CD4-positive, alpha-beta T cell treated with Interleukin-12 subunit alpha and Interleukin-12 subunit beta, for 1 hour (primary cell): ENCODE results near the gene IFIT5.
"Not testable (repeated sequence)": the region's sequence is repeated elsewhere in the genome, so short reads cannot be mapped to it uniquely, and the experiment has no call there.

ENCODE experiments used
- DNase-seq: peaks from one replicate; pipeline ENCODE4 v3.0.0-alpha.2; 2020

Gene IFIT5

DNA sequence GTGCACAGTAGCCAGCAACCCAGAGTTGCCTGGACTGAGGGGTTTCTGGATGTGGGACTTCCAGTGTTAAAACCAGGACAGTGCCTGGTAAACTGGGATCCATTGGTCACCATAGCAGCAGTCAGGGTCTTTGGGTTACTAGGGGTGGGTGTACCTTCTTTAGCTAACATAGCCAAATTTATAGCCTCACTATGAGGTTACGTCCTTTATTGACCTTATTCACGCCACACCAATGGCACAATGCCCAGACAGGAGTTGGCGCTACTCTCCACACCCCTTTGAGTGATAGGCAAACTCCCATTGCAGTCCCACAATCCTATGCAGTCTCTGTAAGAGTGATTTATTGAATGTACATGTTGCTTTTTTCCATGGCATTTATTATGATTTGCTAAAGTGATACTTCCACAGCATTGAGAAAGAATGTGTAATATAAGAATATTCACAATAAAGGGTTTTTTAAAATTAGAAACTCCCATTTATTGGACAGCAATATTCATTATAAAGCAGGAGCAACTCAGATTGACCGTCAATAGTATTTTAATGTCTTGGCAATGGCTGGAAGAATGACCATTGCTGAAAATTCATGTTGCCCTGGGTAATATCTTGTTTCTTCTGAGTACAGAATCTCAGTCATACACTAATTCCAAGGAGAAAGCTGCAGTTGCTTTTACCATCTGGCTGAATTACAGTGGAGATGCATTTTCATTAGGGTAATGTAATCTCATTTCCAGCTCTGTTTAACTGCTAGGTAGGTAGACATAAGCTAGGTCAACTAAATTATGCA is 26.1 kb downstream of the IFIT5 start:
- no peak for DNase-seq

DNA sequence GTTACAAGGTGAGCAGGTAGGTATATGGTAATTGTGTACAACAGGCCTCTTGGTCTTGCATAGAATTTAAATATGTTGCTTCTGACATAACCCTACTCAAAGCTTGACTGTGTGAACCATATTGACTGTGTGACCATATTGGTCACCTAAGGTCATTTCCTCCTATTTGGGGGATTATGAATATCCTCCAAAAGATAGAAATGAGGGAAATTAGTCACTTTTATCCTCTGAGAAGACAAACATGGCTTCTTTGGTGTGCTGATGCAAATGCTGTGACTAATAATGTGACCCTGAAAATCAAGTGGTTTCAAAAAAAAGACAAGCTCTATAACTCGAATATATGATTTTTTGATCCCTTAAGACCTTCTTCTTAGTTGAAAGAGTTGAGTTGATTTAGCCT is 27.9 kb downstream of the IFIT5 start:
- no peak for DNase-seq

DNA sequence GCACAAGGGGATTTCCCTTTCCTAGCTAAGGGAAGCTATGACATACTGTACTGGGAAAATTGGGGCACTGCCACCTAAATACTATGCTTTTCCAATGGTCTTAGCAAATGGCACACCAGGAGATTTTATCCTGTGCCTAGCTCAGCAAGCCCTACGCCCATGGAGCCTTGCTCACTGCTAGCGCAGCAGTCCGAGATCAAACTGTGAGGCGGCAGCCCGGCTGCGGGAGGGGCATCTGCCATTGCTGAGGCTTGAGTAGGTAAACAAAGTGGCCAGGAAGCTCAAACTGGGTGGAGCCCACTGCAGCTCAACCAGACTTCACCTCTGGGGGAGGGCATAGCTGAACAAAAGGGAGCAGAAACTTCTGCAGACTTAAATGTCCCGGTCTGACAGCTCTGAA is 30.5 kb downstream of the IFIT5 start:
- not testable (repeated sequence) for DNase-seq

DNA sequence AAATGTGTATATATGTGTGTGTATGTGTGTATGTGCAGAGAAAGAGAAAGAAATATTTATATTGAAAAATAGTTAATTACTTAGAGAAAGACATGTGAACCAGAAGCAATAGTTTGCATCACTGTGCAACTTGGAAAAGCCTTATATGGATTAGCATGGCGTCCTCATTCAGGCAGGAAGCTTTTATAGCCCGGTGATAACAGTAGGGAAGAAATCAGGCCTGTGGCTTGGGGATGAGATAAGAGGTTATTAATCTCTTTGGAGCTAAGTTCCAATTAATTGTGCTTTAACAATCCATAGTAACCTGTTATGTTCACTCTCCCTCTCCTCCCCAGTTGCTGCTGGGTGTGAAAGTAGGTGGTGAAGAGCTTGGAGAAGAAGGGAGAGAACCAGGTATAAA is 36.5 kb downstream of the IFIT5 start:
- no peak for DNase-seq

DNA sequence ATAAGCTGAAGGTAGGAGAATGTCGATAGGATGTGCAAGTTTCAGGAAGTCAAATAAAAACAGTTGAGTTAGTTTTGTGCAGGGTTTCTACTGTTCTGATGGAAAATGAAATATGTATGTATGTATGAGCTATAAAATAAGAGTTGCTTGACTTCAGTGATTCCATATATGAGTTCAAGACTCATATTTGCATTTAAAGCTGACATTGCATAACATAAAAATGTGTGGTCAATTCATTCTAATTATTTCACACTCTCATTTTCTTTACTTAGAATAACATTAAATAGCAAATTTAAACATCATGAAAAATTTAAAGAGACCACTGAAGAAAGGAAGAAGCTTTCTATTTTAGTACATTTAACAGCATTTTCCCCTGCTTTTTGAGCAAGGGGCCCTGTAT is 37.8 kb downstream of the IFIT5 start:
- DNase-seq: no peak

DNA sequence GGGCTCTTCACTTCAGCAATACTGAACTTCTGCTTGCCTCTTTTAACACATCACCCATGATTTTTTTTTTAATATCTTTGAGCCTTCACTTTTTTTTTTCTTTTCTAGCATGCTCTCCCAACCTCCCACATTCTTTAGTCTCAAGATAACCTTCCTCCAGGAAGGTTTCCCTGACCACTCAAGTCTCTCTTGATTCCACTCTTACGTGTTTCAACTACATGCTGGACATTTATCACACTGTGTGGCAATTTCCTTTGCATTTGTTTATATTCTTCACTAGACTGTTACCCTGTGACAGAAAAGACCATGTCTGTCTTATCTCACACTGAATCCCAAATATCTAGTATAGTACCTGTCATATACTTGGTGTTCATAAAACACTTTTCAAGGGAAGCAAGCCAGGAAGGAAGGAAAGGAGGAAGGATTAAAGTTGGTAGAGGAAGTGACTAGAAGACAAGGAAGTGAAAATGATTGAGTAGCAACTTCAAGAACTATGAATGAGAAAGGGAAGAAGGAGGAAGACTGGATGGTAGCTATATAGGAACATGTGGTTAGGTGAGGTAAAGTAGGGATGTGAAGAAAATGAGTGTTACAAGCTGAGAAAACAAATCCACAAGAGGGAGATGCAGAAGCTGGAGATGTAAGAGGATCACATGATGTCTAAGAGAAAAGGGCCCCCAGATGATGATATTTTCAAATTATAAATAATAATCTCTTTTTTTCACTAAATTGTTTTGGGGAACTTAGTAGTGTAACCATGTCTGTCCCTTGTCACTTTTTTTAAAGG is 40.4 kb downstream of the IFIT5 start:
- no peak for DNase-seq

DNA sequence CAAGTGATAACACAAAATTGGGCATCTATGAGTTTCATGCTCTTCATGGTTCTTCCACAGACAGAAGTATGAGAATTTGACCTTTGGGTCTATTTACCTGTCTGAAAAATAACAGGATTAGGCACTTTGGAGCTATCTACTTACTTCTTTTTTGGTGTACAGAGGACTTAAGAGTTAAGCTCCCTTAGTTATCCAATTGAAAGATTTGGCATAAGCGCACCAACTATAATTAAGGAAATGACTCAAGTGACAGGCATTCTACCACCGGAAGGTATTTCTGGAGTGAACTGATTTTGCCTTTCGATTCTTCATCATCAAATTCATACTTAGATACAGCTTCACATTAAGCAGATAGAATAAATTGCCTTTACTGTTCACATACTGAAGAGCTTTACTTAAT is 43.9 kb downstream of the IFIT5 start:
- no peak for DNase-seq

DNA sequence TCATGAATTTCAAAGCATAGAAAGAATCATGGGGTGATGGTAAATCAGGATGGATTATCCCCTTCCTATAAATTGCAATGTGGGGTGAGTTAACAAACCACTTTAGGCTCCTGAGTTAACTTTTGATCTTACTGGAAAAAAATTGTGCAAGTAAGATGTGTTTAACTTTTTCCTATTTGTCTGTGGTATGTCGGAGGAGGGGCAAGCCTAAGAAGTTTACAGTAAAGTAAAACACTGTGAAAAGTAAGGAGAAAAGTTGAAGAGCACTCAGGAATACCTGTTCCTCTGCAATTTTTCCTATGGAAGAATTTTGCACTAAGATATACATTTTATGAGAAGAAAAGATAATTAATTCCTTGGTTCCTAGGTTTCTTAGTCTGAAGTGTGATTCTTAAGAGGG is 44.4 kb downstream of the IFIT5 start:
- DNase-seq: no peak

DNA sequence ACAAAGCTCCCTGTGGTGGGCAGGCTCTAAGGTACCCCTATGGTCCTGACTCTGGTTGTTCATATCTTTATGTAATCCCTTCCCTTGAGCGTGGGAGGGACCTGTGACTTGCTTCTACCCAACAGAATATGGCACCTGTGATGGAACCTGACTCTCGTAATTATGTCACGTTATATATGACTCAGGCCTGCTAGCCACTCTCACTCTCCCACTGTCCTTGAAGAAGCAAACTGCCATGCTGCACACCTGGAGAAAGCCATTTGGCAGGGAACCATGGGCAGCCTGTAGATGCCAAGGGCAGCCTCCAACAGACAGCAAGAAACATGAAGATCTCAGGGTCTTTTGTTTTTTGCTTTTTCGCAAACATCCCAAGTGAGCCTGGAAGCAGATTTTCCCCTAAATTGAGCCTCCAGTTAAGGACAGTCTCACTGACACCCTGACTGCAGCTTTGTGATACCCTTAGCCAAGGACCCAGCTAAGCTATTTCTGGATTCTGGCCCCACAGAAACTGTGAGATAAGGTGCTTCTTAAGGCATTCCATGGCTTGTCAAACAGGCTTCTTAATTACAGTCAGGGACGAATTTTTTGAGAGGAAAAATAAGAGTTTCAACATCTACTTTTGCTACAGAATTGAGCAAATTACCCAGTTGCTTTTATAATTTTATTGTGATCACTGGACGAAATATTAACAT is 49.6 kb downstream of the IFIT5 start:
- no peak for DNase-seq

DNA sequence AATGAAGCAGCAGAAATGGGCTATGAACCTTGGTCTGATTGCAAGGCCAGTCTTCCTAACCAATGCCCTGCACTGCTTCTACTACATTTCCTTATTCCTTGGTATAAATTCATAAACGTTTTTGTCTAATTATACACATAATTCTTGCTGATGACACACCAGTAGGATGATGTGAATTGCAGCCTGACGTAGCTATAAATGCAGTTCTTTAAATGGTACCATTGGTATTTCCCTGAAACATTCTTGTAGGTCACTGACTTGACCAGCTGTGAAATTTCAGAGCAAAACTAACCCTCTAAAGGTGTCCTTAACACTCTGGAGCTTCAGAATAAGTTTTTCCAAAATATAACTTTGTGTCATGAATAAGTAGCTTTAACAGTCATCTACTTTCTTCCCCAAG is 50.8 kb downstream of the IFIT5 start:
- no peak for DNase-seq

DNA sequence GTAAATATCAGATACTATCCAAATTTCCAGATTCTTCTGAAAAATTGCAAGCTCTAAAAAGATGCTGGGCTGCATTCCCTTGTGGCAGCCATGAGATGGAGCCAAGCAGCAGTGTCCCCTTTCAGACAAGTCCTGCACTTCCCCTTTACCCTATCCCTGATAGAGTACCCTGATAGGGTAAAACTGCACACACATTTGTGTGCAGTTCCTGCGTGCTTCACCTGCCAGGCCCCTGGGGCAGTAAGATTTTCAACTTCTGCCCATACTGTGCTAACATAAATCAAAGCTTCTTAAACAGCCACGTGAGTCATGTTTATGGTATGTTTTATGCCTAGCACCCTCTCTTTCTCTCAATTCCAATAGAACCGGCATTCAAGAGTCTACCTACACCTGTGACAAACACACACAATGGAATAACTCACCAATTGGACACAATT is 52.2 kb downstream of the IFIT5 start:
- DNase-seq: no peak

DNA sequence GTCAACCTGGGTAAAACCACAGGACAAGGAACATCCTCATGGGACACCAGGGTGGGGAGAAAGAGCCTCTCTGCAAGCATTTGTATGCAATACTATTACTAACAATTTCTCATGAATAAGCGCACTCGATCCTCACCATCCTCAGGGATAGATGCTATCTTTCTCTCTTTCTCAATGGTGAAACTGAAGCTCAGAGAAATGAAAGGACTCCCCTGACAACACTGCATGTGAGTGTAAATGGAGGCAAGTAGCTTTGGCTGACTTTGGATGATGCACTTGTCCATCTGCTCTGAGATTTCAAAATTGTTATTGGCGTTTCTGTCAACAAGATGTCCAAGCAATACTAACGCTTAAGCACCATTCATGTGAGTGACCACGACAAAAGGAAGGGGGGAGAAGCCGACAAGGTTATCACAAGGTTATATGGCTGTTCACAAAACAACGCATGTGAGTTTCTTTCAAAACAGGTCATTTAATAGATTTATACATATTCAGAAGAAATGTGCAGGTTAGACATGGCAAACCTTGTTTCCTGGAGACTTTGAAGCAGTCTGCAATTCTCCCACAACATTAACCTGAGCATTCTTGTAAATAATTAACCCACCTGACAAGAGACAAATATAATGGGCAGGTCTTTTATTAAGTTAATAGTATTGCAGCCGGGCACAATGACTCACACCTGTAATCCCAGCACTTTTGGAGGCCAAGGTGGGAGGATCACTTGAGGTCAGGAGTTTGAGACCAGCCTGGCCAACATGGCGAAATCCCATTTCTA is 54.0 kb downstream of the IFIT5 start:
- no peak for DNase-seq

DNA sequence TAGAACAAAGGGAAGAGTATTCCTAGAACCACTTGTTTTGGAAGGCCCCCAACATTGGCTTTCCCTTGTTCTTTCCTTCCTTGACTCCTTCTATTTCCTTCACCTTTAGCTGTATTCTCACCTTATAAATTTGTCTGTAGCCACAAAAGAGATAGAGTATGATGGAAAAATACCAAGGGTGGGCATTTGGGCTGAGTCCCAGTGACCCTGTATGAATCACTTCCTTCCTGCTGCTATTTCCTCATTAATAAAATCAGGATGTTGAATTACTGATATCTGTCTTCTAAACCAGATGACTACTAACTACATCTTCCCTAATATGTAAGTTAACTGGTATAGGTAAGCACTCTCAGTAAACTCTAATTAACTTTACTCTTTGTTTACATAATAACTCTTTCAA is 55.1 kb downstream of the IFIT5 start:
- no peak for DNase-seq
